Metanephros (tissue), 2 donors: ENCODE results near the gene GBA2. TPM values are rescaled to one million over a fixed set of nuclear protein-coding genes. Genes with fewer than 3 reads are reported as not detected.

Experiments
- small RNA-seq: library from RNA; depleted of rRNA; stranded (forward); fragments of <200 nt; gene quantifications from one replicate; pipeline ENCODE3, GENCODE V24; 2014; ENCODE audit warnings: low replicate concordance
- total RNA-seq: library from RNA; depleted of rRNA; stranded (reverse); fragments of >200 nt; gene quantifications from one replicate; pipeline ENCODE4 v1.2.3, GENCODE V29; 2014

GBA2 gene
- total RNA-seq = 56.9 TPM

DNA sequence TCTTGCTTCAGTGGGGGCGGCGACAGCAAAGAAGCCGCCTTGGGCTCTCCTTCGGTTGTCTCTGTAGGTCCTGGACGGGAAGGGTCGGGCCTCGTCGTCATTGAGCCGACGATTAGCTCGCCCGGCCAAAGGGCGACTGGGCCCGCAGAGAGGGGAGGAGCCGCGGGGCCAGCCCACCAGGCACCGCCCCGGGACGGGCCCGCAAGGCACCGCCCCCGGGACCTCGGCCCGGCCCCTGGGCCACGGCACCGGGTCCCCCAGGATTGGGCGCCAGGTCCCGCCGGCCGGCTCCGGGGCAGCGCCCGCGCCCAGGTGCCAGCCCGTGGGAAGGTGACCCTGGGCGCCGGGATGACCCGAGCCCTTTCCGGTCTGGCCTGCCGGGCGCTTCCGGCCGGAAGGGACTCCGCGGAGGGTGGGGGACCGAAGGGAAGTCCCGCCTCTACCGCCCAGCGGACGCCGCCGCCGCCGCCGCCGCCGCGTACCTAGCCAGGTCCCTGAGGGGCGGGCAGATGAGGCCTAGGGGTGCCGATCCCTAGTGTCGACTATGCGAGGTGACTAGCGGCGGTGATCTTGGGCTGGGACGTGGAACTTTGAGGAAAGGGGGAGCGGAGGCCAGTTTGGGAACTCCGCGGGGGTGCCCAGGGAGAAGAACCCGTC lies at the start of gene GBA2, which contains the start of gene RGP1:
GBA2 (minus strand) TSS at position 371 of the 657 bp plus-strand sequence. CDS start 524 bp downstream, outside the sequence.
RGP1 (plus strand) TSS at position 430 of the 657 bp plus-strand sequence. CDS start 469 bp downstream, outside the sequence.

GRCh38 chr9:35791297-35791921 lies 42.4 kb upstream of the GBA2 start, which contains the start of gene NPR2:
NPR2 (plus strand) TSS chr9:35791591; CDS start chr9:35792409, 818 bp downstream.

GRCh38 chr9:35754264-35754663 lies 5.2 kb upstream of the GBA2 start, which contains the start of gene MSMP:
MSMP (minus strand) TSS chr9:35754276; CDS start chr9:35754129, 147 bp downstream.

DNA sequence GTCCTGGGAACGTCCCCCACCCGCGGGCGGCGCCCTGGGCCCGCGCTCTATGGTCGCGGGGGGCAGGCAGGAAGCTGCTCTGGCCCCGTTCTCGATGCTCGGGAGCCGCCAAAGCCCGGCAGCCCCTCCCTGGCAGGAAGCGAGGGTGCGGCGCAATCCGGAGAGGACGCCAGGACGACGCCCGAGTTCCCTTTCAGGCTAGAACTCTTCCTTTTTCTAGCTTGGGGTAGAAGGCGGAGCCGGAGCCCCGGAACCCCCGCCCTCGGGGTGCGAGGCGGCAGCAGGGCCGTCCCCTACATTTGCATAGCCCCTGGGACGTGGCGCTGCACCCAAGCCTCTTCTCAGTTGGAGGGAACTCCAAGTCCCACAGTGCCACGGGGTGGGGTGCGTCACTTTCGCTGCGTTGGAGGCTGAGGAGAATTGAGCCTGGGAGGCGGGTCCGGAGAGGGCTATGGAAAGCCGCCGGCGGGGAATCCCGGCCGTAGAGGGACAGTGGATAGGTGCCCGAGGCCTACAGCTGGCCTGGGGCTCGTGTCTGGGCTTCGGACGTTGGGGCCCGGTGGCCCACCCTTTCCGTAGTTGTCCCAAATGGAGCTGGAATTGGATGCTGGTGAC lies 16.7 kb downstream of the GBA2 start, which contains the start of the genes CREB3 and TLN1:
CREB3 (plus strand) TSS at position 482 of the 615 bp plus-strand sequence; CDS start at position 589, 107 bp downstream.
TLN1 (minus strand) TSS at position 11 of the 615 bp plus-strand sequence. CDS start 6,501 bp downstream, outside the sequence.

DNA sequence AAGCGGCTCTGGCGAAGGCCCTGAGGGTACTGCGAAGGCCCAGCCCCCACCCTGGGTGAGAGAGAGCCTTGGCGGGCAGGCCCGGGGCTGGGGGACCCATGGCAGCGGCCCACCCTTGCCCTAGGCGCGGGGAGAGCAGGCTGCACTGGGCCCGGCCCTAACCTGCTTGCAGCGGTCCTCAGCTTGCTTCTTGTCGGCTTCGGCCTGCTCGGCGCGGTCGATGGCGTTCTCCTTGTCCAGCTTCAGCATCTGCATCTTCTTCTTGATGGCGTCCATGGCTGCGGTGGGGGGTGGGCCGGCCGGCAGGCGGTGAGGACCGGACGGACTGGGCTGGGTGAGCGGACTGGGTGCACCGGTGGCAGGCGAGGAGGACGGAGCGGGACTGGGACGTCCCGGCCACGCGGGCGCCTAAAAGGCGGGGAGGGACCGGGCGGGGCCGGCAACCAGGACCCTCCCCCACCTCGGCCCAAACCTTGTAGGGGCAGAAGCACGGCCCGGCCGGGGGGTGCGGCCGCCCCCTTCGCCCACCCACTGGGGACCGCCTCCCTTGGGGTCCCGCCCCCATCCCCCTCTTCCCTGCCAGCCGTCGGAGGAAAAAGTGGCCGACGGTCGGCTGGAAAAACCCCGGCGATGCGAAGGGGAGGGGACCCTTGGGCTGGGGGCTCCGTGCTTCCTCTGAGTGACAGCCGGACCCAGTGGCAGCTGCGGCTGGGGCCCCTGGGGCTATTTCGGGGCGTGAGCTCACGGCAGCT lies 59.3 kb downstream of the GBA2 start, which contains the start of gene TPM2:
TPM2 (minus strand) TSS at position 384 of the 752 bp plus-strand sequence; CDS start at position 276, 108 bp downstream.

Small RNA genes lying within 50 kb of the gene (small RNA-seq; reads per million reads assigned to genes)
- gene MIR6853 = 0.12 reads per million

Other genes starting within 250 kb of the GBA2 start
- 16.7 TPM for gene TESK1, start 144.0 kb downstream of the GBA2 start, total RNA-seq
- 3.3 TPM for gene CD72, start 130.8 kb downstream of the GBA2 start, total RNA-seq
- 0.41 TPM for gene SIT1, start 98.3 kb downstream of the GBA2 start, total RNA-seq
- 36,863 TPM for gene RMRP, start 91.2 kb downstream of the GBA2 start, total RNA-seq
- gene CCDC107, start 90.9 kb downstream of the GBA2 start, total RNA-seq = 18.1 TPM
- gene ARHGEF39, start 84.0 kb downstream of the GBA2 start, total RNA-seq = 2.9 TPM
- 0.70 TPM for gene CA9, start 75.3 kb downstream of the GBA2 start, total RNA-seq
- 665 TPM for gene TPM2, start 59.3 kb downstream of the GBA2 start, total RNA-seq
- gene TLN1, start 17.0 kb downstream of the GBA2 start, total RNA-seq = 254 TPM
- 25.6 TPM for gene CREB3, start 16.6 kb downstream of the GBA2 start, total RNA-seq
- gene RGP1, start 59 bp upstream of the GBA2 start, total RNA-seq = 17.8 TPM
- not detected for gene MSMP, start 5.0 kb upstream of the GBA2 start, total RNA-seq
- gene NPR2, start 42.4 kb upstream of the GBA2 start, total RNA-seq = 15.1 TPM
- gene SPAG8, start 63.0 kb upstream of the GBA2 start, total RNA-seq = 2.6 TPM
- 28.6 TPM for gene HINT2, start 65.8 kb upstream of the GBA2 start, total RNA-seq
- not detected for gene FAM221B, start 79.5 kb upstream of the GBA2 start, total RNA-seq
- gene TMEM8B, start 80.0 kb upstream of the GBA2 start, total RNA-seq = 18.6 TPM
- gene OR13J1, start 121.2 kb upstream of the GBA2 start, total RNA-seq = not detected
- not detected for gene HRCT1, start 157.0 kb upstream of the GBA2 start, total RNA-seq
- 1.8 TPM for gene SPAAR, start 160.3 kb upstream of the GBA2 start, total RNA-seq
- gene OR2S2, start 208.9 kb upstream of the GBA2 start, total RNA-seq = not detected